Hepatic stellate cell (primary cell): ENCODE data around the gene ATP6V0B.
A peak's percentile ranks its signal among the peaks of the same experiment; 100 is the strongest.

Experiments
- DNase-seq: peaks from one replicate; pipeline ENCODE4 v3.0.0; 2011; ENCODE audit warnings: low spot score

Gene ATP6V0B

DNA sequence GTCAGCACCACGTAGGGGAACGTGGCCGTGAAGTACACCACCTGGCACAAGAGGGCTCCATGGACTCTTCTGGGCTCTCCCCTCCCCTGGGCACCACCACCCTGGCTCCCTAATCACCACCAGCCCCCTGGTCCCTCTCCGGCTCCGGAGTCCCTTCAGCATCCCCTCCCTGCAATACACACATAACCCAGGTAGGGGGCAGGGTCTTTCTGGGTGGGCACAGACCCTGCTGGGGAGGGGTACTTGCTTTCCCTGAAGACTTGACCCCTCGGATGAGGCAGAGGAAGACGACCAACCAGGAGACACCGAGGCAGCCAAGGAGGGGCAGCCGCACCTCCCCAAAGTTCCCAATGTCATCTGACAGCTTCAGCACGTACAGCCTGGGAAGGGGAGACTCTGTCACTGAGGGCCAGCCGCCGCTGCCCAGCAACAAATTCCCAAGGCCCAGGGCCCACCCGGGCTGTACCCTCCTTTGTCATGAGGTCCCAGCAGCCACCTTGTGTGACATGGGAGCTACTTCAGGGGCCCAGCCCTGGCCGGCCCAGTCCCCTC is 27.9 kb downstream of the ATP6V0B start:
- no peak for DNase-seq

- no peak for DNase-seq
Measured at GRCh38 chr1:44008259-44008658, 33.5 kb downstream of the ATP6V0B start.

DNA sequence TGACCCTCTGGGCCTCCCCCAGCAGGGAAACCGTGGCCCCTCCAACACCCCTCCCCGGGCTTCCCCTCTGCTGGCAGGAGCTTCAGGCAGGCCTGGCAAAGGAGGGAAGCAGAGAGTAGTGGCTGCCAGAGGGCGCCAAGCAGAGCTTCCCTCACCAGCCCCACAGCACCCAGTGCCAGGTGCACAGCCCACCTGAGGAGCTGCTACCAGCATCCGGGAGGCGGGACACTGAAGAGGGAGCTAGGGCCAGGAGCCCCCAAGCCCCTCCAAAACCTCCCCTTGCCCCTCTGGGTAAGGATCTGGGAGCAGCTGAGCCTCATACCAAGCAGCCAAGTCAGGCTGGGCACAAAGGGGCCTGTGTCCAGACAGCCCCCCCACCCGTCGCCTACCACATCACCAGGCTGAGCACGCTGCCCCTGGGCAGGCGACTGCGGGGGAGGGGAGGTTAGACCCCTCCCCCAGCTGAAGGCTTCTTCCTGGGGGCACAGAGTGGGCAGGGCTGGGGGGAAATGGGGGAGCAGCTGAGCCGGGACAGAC is 36.2 kb downstream of the ATP6V0B start:
- no peak for DNase-seq

DNA sequence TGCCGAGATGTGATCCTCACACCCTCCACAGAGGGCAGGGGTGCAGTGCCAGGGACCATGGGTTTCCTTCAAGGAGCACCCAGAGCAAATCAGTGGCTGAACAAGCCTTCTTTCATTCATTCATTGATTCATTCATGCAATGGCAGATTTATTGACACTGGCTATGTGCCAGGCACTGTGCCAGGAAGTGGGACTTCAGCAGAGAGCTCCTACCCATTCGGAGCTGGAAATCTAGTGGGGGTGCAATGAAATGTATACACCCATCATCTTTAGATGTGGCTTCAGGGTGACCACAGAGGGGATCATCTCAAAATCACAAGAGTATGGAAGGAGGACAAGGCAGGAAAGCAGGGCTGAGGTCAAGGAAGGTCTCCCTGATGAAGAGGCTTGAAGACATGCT is 37.6 kb downstream of the ATP6V0B start:
- DNase-seq, result no peak

DNA sequence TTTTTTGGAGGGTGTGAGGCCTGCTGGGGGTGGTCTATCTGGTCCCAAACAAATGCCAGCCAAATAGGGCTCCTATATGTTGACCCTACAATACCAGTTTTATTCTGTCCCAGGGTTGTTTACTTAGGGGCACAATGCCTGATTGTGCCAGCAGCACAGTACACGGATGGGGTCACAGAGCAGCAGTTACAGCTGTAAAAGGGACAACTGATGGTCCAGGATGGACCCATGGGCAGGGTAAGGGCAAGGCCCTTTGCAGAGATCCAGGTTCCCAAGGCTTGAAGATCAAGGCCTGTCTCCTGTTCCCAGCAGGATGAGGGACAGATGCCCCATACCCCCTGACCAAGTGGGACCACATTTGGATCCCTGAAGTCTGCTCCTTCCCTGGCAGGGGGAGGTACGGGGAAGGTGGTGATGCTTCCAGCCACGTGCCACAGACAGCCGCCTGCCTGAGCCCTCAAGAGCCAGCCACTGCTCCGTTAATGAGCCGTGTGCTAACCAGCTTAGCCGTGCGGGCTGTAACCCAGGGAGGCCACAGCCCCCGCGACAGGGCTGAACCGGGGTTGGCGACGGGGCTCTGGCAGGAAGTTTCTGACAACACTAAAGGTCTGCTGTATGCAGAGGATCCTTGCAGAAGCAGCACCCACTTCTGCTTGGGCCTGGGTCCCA is 38.3 kb downstream of the ATP6V0B start:
- no peak for DNase-seq

- DNase-seq, result no peak
Measured at GRCh38 chr1:44013949-44014348, 39.2 kb downstream of the ATP6V0B start.

- DNase-seq, result no peak
Measured at GRCh38 chr1:44014365-44015104, 39.8 kb downstream of the ATP6V0B start.

DNA sequence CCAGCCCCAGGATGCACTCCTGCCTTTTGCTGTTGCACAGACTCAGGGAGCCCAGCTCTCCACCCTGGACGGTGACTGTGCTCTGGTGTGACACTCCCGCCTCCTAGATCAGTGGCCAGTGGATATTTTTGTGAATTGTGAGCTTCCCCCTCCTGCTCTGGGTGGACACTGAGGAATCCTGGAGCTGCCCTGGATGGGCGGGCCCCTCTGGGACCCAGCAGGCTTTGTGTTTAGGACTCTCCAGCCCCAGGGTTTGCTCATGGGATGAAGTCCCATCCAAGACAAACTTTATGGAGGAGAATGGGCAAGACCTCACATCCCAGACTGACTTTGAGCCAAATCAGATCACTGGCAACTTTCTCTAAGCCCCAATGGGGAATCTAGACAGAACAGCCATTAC is 40.4 kb downstream of the ATP6V0B start:
- peak; percentile 43 for DNase-seq

DNA sequence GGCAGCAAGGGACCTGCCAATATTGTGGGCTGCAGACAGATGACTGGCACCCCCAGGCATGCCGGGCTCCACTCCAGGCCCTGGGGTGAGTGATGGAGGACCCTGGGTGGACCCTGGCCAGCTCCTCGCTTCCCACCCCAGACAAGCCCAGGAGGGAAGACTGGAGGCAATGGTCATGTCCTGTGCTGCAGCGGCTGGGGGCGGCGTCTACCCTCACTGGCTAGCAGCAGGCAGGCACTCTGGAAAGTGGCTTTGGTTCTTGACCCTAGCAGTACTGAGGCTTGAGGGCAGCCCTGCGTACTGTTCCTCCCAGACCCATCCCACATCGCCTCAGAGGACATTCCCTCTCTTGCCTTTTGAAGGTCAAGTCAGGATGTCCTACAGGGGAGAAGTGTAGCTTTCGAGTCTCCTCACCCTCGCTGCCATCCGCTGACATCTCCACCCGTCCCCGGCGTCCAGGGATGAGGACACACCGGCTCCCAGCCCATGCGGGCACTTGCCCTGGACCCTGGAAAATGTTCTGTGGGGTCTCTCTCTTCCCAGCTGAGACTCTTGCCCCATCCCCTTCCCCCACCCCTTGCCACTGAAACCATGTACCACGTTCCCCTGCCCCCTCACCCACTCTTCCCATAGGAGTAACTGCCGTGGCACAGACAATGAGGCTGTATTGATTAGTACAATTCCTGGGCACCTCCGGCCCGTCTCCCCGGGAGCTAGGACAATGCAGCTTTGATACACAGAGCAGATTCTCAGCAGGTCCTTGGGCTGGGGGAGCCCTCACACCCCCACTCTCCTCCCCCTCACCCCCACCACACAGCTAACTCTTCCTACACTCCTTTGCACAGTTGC is 41.5 kb downstream of the ATP6V0B start:
- no peak for DNase-seq

GRCh38 chr1:44016890-44017400 is 42.2 kb downstream of the ATP6V0B start:
- DNase-seq, result no peak

DNA sequence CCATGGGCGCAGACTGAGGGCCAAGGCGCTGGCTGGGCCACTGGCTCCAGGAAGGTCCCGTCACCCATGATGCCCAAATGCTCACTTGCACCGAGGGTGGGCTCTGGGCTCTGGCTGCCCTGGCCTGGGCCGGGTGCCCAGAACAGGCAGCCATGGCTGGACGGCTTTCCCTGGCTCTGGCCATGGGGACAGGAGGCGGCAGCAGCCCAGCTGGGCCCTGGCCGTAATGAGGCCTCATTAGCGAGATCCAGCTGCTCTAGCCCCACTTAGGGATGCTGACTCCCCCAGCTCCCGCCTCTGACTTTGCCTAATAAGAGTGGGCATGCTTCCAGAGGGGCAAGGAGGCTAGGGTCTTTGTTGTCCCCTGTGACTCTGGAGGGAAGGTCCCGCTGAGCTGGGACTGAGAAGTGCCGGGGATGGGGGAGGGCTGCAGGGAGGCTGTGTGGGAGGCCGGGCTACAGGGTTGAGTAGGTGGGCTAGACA is 44.7 kb downstream of the ATP6V0B start:
- DNase-seq, result no peak

GRCh38 chr1:44020464-44020863 is 45.7 kb downstream of the ATP6V0B start:
- no peak for DNase-seq

GRCh38 chr1:44021156-44021555 is 46.4 kb downstream of the ATP6V0B start:
- no peak for DNase-seq

- no peak for DNase-seq
Measured at GRCh38 chr1:44021581-44022321, 47.0 kb downstream of the ATP6V0B start.

GRCh38 chr1:44024031-44024902 is 49.5 kb downstream of the ATP6V0B start:
- no peak for DNase-seq

GRCh38 chr1:44024903-44025525 is 50.3 kb downstream of the ATP6V0B start:
- DNase-seq, result no peak

- no peak for DNase-seq
Measured at GRCh38 chr1:44025816-44026215, 51.1 kb downstream of the ATP6V0B start.

DNA sequence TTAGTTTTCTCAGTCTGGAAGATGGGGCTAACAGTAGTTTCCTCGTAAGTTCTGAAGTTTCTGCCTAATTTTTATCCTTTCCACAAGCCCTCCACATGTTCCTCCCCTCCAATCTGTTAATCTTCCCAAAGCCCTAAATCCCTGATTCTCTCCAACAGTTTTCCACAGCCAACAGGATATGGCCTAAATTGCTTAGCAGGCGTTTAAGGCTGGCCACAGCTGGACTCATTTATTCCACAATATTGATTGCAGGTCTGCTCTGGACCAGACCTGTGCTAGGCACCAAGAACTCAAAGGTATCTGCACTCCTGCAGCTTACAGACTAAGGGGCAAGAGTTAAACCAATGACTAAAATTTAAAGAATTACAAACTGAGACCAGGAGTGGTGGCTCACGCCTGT is 52.6 kb downstream of the ATP6V0B start:
- DNase-seq, result no peak
